HCT116 (cell line): ENCODE measurements around the gene GID4.

ENCODE experiments used
- POLR2A ChIP-seq: IDR thresholded peaks from 2 replicates; pipeline ENCODE4 v1.7.0; 2011; ENCODE audit warnings: borderline replicate concordance; ENCODE audit not compliant: insufficient read depth, insufficient read length; ENCODE audit errors: extremely low read depth
- POLR2AphosphoS5 ChIP-seq: IDR thresholded peaks from 2 replicates; pipeline ENCODE4 v1.6.1; 2011; ENCODE audit warnings: mild to moderate bottlenecking, low read depth, low read length, moderate library complexity
- SIN3A ChIP-seq: IDR thresholded peaks from 2 replicates; pipeline ENCODE4 v1.6.1; 2012; ENCODE audit warnings: low read depth
- TF ChIP-seq, protein P1 (sequence below), 3 experiments: fragments of 200-600 bp in 1 of 3; sonication (generic) in 1 of 3; IDR thresholded peaks in 2 of 3; conservative IDR thresholded peaks in 1 of 3; 2 replicates each; pipeline ENCODE4 v1.5.1; 2012 to 2017; ENCODE audit warnings: low read depth in 2 of 3, low read length in 2 of 3, antibody characterized with exemption in 1 of 3, borderline replicate concordance in 1 of 3, control low read depth in 1 of 3, mild to moderate bottlenecking in 1 of 3, mixed read lengths in 1 of 3, mixed run types in 1 of 3, moderate library complexity in 1 of 3; ENCODE audit not compliant: insufficient read depth in 1 of 3
- TF ChIP-seq, protein P2 (sequence below): IDR thresholded peaks from 2 replicates; pipeline ENCODE4 v1.6.1; 2012; ENCODE audit warnings: low read depth

DNA sequence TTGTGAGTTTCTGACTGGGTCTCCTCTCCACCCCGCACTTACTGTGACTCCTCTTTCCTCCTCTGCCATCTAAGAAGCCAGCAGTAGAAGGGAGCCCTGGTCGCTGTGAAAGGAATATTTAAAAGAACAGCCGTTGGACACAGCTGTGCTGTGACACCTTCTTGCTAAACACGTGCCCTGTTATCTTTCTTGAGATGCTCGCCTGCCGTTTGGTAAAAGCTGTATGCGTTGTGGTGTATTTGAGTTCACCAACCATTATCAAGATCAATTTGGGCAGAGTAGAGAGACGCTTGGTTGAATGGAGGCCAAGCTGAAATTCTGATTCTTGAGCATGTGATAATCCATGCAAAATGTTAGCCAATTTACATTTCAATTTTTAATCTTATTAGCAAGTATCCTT, 3.8 kb downstream of the GID4 start:
- TF ChIP-seq SIN3A (no peak), POLR2AphosphoS5 (no peak), POLR2A (no peak)
- TF ChIP-seq, protein P1, sequence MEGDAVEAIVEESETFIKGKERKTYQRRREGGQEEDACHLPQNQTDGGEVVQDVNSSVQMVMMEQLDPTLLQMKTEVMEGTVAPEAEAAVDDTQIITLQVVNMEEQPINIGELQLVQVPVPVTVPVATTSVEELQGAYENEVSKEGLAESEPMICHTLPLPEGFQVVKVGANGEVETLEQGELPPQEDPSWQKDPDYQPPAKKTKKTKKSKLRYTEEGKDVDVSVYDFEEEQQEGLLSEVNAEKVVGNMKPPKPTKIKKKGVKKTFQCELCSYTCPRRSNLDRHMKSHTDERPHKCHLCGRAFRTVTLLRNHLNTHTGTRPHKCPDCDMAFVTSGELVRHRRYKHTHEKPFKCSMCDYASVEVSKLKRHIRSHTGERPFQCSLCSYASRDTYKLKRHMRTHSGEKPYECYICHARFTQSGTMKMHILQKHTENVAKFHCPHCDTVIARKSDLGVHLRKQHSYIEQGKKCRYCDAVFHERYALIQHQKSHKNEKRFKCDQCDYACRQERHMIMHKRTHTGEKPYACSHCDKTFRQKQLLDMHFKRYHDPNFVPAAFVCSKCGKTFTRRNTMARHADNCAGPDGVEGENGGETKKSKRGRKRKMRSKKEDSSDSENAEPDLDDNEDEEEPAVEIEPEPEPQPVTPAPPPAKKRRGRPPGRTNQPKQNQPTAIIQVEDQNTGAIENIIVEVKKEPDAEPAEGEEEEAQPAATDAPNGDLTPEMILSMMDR (IDR thresholded peaks at IDR 0.05 in 2 of 3, conservative IDR thresholded peaks at IDR 0.05 in 1 of 3; ENCODE audit: borderline replicate concordance in 1 of 3, insufficient read depth in 1 of 3, low read depth in 2 of 3, low read length in 2 of 3), result no peak
- TF ChIP-seq, protein P2, sequence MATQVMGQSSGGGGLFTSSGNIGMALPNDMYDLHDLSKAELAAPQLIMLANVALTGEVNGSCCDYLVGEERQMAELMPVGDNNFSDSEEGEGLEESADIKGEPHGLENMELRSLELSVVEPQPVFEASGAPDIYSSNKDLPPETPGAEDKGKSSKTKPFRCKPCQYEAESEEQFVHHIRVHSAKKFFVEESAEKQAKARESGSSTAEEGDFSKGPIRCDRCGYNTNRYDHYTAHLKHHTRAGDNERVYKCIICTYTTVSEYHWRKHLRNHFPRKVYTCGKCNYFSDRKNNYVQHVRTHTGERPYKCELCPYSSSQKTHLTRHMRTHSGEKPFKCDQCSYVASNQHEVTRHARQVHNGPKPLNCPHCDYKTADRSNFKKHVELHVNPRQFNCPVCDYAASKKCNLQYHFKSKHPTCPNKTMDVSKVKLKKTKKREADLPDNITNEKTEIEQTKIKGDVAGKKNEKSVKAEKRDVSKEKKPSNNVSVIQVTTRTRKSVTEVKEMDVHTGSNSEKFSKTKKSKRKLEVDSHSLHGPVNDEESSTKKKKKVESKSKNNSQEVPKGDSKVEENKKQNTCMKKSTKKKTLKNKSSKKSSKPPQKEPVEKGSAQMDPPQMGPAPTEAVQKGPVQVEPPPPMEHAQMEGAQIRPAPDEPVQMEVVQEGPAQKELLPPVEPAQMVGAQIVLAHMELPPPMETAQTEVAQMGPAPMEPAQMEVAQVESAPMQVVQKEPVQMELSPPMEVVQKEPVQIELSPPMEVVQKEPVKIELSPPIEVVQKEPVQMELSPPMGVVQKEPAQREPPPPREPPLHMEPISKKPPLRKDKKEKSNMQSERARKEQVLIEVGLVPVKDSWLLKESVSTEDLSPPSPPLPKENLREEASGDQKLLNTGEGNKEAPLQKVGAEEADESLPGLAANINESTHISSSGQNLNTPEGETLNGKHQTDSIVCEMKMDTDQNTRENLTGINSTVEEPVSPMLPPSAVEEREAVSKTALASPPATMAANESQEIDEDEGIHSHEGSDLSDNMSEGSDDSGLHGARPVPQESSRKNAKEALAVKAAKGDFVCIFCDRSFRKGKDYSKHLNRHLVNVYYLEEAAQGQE, result no peak
